NCI-H2107 treated with DMSO at 0.1 percent for 48 hours (cell line): ENCODE data around the gene AGTPBP1.

Source experiments
- DNase-seq: peaks from one replicate; lab custom pipeline; 2025; ENCODE audit not compliant: unreplicated experiment; lab: John Stamatoyannopoulos, UW

Gene AGTPBP1

DNA sequence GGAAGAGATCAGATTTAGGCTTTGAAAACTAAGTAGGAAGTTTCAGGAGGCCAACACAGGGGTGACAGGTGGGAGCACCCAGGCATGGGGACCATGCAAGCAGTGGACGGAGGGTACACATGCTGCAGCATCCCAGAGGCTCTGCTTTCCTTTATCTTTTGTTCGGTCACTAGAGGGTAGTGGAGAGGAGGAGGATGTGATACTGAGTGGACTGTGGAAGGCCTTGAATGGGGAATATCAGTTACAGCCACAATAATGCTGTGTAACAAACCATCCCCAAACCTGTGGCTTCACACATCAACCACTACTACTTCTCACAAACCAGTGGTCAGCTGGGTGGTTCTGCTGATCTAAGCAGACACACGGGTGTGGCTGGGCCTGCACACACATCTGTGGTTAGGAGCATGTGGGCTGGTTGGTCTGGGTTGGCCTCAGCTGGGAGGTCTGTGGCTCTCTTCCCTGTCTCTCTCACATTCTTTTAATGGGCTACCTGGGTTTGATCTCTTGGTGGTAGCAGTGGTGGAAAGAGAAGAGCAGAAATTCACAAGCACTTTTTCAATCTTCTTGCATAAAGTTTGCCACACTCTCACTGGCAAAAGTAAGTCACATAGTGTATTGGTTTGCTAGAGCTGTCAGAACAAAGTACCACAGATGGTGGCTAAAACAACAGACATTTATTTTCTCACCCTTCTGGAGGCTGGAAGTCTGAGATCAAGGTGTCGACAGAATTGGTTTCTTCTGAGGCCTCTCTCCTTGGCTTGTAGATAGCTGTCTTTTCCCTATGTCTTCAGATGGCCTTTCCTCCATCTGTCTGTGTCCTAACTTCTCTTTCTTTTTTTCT lies 238.7 kb downstream of the AGTPBP1 start:
- DNase-seq = no peak

DNA sequence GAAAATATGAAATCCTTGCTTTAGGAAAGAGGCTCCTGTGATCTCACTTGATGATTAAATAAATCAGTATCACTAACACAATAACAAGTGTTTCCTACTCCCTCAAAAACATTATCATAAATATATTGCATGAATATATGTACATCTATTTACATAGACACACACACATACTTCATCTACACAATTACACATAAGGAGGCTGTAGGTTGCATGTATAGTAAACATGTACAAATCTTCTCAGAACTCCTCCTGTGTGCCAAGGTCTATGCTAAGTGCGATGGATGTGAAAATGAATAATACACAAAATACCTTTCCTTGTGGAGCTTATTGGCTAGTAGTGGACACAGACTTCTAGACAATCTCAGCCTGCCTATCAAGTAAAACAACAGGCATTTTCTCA lies 239.9 kb downstream of the AGTPBP1 start:
- DNase-seq = no peak

DNA sequence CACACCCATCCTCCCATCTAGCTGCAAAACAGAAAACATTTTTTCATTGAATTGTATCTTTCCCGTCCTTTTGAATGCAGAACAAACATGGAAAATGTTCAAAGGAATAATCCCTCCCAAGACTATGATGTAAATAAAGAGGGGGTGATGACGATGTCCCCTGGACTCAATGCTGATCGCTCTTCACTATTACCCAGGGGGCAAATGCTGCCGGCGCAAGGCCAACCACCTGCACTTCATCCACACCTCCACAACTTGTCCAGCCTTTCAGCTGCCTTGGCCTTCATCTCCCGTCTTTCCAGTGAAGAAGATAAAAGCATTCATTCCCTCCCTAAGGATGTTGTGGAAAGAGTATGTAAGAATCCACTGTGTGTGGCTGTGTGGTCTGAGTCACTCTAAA lies 240.3 kb downstream of the AGTPBP1 start:
- DNase-seq = no peak
